Vein endothelial cell (primary cell): ENCODE data around the gene BIRC5. TPM values are rescaled to one million over a fixed set of nuclear protein-coding genes. Genes with fewer than 3 reads are reported as not detected.

Source experiments
- small RNA-seq: library from RNA; depleted of rRNA; stranded (forward); fragments of <200 nt; gene quantifications from one replicate; pipeline ENCODE3, GENCODE V24; 2012
- total RNA-seq: library from RNA; depleted of rRNA; stranded (reverse); fragments of >200 nt; gene quantifications from 2 replicates; pipeline ENCODE4 v1.2.3, GENCODE V29; 2012

Gene BIRC5
- total RNA-seq, result 30.4 and 38.8 TPM in 2 replicates

GRCh38 chr17:78214016-78214705, at the start of gene BIRC5:
Gene BIRC5, plus strand, starts transcription at chr17:78214253. Its CDS starts 64 bp downstream, at chr17:78214317.

GRCh38 chr17:78168242-78168902, 45.7 kb upstream of the BIRC5 start, which contains the start of gene SYNGR2:
Gene SYNGR2, plus strand, starts transcription at chr17:78168581. Its CDS starts 36 bp downstream, at chr17:78168617.

GRCh38 chr17:78186692-78187595, 27.1 kb upstream of the BIRC5 start, which contains the start of the genes AFMID and TK1:
Gene AFMID, plus strand, starts transcription at chr17:78187362. Its CDS starts 9 bp downstream, at chr17:78187371.
Gene TK1, minus strand, starts transcription at chr17:78187052. Its CDS starts 58 bp downstream, at chr17:78186994.

GRCh38 chr17:78230996-78231935, 17.2 kb downstream of the BIRC5 start, which contains the start of gene TMEM235:
Gene TMEM235, plus strand, starts transcription at chr17:78231631. Its CDS starts 393 bp downstream, at chr17:78232024.

Small RNA genes lying within 50 kb of the gene (small RNA-seq; reads per million reads assigned to genes)
- gene AC087645.1, result not detected

Other genes with a start within 250 kb of the BIRC5 start
- 31.4 and 40.5 TPM in 2 replicates for gene TMC6, start 85.5 kb upstream of the BIRC5 start, total RNA-seq
- gene TMC8, start 83.5 kb upstream of the BIRC5 start, total RNA-seq, result 0.33 and 0.38 TPM in 2 replicates
- gene C17orf99, start 67.9 kb upstream of the BIRC5 start, total RNA-seq, result not detected in 2 replicates
- 43.2 and 61.1 TPM in 2 replicates for gene SYNGR2, start 45.7 kb upstream of the BIRC5 start, total RNA-seq
- 63.7 and 64.9 TPM in 2 replicates for gene TK1, start 27.2 kb upstream of the BIRC5 start, total RNA-seq
- 30.7 and 50.3 TPM in 2 replicates for gene AFMID, start 26.9 kb upstream of the BIRC5 start, total RNA-seq
- gene TMEM235, start 17.4 kb downstream of the BIRC5 start, total RNA-seq, result not detected in 2 replicates
- gene SOCS3, start 145.8 kb downstream of the BIRC5 start, total RNA-seq, result 15.0 and 26.7 TPM in 2 replicates
- 42.5 and 54.8 TPM in 2 replicates for gene PGS1, start 164.4 kb downstream of the BIRC5 start, total RNA-seq